ENCODE measurements around the gene KIF26B.

- TF ChIP-seq CTCF (conservative IDR thresholded peaks at IDR 0.05; ENCODE audit: low read depth, low read length) (no peak), RAD21 (IDR thresholded peaks at IDR 0.05; ENCODE audit: low read length) (no peak)
Observed at GRCh38 chr1:245277276-245277675, 122.5 kb downstream of the KIF26B start.

All from IMR-90 (cell line).